Body of pancreas (tissue), 4 donors: ENCODE measurements around the gene SGMS2.

Source experiments
- CTCF ChIP-seq, 7 experiments: fragments of 450-650 bp in 4 of 7; fragments of 200-600 bp in 3 of 7; sonication (generic) in 3 of 7; IDR thresholded peaks; one replicate each; pipeline ENCODE4 v1.5.1; 2016 to 2019; ENCODE audit warnings: antibody characterized with exemption in 7 of 7
- POLR2A ChIP-seq, 3 donors: fragments of 450-650 bp; IDR thresholded peaks; one replicate each; pipeline ENCODE4 v1.6.1; 2016; ENCODE audit warnings: antibody characterized with exemption in 3 of 3, mild to moderate bottlenecking in 2 of 3

- TF ChIP-seq CTCF (IDR thresholded peaks at IDR 0.05) (no peak), POLR2A (IDR thresholded peaks at IDR 0.05) (no peak)
These were observed 14.3 kb downstream of the SGMS2 start for GRCh38 chr4:107838861-107839565.
